NCI-H146 treated with DMSO at 0.1 percent for 48 hours (cell line): ENCODE measurements around the gene SPEF1.
"Not testable (repeated sequence)": the region's sequence is repeated elsewhere in the genome, so short reads cannot be mapped to it uniquely, and the experiment has no call there.

Experiments
- DNase-seq: peaks from one replicate; lab custom pipeline; 2025; ENCODE audit not compliant: unreplicated experiment; lab: John Stamatoyannopoulos, UW

SPEF1 gene

DNA sequence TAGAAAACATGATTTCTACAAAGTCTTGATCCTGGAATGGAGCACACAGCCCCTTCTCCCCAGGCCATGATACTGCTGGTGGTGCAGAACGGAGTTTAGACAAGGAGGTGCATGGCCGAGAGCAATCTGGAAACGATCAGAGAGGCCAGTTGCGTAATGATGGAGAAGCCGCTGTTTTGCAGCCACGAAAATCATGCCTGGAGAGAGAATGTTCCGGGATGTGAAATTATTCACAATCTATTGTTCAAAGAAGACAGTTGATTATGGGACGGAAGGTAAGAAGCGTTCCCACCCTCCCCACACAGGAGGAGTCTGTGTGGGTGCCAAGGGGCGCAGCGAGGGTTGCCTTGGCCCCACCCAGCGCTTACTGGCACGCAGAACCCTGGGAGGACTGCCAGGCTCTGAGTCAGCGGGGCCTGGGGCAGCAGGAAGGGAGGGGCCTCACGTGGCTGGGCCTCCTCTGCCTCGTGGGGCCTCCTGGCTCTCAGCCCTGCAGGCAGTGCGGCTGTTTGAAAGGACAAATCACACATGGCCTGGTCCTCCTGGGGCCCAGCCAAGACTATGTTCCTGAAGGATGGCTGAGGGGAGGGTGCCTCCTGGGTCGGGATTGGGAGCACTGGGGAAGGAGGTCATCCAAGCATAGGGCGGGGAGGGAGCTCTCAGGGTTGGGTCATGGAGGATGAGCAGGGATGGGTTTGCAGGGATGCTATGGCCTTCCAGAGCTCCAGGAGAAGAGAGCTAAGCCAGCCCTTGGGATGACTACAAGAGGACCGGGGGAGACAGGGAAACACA lies 30.4 kb upstream of the SPEF1 start:
- DNase-seq = no peak

DNA sequence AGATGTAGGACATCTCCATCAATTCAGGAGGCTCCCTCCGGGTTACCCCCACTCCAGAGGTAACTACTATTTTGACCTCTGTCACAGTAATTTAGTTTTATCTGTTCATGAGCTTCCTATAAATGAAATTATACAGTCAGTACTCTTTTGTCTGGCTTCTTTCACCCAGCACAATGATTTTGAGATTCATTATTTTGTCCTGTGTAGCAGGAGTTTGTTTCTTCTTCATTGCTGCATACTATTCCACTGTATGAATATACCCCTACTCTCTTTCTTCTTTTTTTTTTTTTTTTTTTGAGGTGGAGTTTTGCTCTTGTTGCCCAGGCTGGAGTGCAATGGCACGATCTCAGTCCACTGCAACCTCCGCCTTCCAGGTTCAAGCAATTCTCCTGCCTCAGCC lies 27.3 kb upstream of the SPEF1 start:
- no peak for DNase-seq

DNA sequence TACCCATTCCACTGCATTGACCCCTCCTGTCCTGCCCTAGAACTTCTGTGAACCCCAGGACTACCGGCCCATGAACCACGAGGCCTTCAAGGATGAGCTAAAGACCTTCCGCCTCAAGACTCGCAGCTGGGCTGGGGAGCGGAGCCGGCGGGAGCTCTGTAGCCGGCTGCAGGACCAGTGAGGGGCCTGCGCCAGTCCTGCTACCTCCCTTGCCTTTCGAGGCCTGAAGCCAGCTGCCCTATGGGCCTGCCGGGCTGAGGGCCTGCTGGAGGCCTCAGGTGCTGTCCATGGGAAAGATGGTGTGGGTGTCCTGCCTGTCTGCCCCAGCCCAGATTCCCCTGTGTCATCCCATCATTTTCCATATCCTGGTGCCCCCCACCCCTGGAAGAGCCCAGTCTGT lies 23.5 kb upstream of the SPEF1 start:
- DNase-seq = no peak

DNA sequence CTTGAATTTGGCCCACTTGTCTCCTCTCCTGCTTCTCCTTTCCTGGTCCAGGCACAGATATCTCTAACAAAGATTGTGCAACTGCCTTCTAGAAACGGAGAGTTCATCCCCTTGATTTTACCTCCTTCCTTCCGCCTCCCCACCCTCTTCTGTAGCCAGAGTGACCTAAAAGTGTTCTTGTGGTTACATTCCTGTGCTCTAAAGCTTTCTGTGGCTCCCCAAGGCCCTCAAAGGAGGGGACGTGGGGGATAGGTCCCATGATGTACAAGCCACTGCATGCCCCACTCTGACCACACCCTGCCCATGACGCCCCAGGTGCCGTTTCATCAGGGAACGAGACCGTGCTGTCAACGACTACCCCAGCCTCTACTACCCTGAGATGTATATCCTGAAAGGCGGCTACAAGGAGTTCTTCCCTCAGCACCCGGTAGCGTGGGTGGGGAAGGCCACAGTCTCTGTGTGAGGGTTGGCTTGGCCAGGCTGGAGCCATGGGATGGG lies 23.1 kb upstream of the SPEF1 start:
- DNase-seq = no peak

DNA sequence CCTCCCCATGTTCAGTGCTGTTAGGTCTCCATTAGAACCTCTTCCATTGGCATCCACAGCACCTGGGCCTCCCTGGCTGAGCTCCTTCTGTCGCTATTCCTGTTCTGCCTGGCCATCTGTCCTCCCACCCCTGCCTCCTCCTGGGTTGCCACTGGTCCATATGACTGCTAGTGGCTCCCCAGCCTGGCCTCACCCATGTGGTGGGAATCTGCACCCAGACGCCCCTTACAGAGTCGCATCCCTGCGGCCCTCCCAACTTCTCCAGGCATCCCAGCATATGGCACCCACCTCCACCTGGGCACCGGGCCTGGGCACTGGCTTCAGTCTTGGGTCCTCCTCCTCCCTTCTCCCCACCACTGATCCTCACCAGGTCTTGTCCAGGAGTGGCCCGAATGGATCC lies 22.6 kb upstream of the SPEF1 start:
- no peak for DNase-seq

DNA sequence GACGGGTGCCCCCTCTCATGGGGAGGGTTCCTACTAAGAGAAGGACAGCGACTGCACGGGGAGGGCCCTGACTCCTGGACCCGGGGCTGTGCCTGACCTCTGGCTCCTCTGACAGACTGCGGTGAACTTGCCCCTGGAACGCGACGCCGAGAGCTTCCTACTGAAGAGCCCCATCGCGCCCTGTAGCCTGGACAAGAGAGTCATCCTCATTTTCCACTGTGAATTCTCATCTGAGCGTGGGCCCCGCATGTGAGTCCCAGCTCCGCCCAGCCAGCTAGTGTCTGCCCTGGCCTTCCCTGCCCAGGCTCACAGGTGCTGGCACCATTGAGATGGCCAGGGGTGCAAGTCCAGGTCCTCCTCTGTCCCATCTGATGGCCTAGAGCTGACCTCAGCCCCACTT lies 22.0 kb upstream of the SPEF1 start:
- no peak for DNase-seq

DNA sequence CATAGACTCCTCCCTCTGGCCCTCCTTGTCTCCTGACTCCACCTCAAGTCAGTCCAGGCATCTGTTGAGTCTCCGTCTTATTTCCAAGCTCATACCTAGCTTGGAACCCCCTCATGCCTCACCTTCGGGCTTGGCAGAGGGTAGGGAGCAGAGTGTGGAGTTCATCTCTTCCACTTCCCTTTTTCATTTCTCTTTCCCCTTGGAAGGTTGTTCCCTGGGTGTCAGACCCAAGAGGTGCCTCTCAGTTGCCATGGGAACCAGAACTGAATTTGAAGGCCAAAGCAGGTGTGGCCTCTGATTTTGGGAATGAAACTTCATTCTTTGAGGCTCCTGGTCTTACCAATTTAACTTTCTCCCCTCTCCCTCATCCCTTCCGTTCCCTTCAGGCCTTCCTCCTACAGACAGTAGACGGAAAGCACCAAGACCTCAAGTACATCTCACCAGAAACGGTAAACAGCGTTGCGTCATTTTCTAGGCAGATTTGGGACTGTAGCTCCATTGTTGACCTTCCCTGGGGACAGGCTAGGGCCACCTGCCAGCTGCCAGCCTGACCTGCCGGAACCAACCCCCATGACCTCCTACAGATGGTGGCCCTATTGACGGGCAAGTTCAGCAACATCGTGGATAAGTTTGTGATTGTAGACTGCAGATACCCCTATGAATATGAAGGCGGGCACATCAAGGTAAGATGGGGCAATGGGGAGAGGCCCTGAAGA lies 21.4 kb upstream of the SPEF1 start:
- no peak for DNase-seq

DNA sequence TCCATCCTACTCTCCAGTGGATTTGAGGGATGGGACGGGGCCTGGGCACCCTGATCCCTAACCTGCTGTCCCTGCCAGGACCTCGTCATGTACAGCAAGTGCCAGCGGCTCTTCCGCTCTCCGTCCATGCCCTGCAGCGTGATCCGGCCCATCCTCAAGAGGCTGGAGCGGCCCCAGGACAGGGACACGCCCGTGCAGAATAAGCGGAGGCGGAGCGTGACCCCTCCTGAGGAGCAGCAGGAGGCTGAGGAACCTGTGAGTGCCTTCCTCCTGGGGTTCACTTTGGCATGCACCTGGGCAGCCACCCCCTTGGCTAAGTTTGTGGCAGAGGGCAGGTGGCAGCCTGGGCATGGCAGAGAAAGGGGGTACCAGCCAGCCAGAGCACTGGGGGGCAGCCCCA lies 20.6 kb upstream of the SPEF1 start:
- no peak for DNase-seq

DNA sequence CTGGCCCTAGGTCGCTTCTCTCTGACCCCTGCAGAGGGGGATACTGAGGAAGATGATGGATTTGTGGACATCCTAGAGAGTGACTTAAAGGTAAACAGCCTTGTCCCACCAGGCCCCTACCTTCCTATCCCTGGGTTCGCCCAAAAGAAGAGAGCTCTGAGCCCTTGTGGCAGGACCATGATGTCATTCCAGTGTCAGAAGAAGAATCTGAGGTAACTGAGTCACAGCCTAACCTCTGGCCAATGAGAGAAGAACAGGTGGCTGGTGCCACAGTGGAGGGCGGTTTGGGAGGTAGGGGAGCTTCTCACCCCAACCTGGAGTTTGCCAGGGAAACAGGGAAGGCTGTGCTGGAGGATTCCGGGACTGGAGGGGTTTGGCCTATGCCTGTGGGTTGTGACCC lies 20.1 kb upstream of the SPEF1 start:
- DNase-seq = no peak

DNA sequence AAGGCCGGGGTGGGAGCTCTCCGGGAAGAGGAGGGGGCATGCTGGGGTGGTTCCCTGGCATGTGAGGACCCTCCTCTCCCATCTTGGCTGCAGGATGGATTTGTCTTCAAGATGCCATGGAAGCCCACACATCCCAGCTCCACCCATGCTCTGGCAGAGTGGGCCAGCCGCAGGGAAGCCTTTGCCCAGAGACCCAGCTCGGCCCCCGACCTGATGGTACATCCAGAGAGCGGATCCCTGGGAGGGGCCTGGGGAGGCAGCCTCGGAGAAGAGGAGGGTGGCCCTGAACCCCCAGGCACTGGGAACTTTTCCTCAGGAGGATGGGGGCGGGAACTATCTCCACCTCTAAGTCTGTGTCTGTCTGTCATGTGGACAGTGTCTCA lies 19.6 kb upstream of the SPEF1 start:
- DNase-seq = no peak

DNA sequence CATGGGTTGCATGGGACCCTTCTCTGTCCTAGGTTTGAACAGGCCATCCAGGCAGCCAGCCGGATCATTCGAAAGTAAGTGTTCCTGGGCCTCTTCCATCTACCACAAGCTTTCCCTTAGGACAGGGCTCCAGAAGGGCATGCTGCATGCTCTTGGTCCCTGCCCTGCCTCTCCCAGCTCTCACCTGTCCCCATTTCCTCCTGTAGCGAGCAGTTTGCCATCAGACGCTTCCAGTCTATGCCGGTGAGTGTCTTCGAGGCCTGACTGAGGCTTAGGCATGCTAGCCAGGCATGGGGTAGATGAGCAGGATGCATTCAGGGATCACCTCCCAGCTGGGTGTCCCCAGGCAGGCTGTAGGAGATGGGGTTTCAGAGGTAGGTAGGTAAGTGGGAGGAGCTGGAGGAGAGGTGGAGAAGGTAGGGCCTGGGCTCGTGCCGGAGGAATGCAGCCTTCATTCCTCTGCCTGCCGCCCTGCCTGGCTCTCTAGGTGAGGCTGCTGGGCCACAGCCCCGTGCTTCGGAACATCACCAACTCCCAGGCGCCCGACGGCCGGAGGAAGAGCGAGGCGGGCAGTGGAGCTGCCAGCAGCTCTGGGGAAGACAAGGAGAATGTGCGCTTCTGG lies 19.1 kb upstream of the SPEF1 start:
- DNase-seq = no peak

DNA sequence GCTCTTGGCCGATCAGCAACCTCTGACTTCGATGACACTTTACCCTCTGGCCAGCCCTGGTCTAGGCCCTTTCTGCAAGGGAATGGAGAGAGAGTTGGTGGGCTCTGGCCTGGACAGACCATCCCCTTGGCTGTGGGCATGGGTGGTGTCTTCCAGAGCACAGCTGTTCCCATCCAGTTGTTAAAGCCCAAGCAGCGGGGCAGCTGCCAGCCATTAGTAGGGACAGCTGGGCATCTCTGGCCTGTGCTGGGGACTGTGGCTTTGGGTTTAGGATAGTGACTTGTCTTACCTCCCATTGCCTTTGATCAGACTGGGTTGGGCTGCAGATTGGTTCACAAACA lies 17.6 kb upstream of the SPEF1 start:
- DNase-seq = no peak

DNA sequence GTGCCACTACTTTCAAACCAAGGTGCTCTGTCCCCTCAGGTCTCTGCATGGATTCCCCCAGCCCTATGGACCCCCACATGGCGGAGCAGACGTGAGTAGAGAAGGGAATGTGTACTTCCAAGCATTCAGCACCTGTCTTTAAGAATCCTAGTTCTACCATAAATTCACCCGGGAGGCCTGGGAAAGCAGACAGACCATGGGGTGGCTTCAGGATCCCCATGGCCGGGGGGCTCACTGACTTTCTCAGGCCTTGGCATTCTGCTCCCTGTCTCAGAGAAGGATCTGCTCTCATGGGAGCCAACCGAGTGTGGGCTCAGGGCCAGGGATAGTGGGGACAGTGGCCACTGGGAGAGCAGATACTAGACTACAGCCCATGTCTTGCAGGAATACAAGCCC lies 17.1 kb upstream of the SPEF1 start:
- DNase-seq = no peak

DNA sequence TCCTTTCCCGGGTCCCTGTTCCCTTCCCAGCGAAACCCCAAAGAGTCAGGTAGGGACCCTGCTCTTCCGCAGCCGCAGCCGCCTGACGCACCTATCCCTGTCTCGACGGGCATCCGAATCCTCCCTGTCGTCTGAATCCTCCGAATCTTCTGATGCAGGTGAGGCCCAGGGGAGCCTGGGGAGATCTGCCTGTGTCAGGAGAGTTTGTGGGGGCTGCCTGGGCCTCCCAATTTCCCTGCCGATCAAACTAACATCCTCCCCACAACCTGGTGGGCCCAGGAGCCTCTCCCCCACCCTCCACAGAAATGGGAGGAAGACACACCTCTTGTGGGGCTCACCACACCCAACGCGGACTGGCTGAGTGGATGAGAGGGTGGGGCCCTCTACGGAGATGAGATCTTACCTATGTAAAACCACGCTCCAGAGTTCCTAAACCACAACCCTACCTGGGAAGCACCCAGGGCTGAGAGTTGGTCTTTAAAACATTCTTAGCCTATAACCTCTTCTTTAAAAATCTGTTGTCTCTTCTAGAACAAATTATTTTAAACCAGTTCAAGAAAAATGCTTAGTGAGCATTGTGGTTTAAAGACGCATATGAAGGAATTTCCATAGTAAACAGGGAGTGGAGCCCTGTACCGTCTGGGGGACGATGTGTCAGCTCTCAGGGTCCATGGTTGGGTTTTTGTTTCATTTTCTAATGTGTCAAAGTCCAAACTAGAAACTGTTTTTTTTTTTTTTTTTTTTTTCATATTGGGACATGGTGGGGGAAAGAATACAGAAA lies 16.5 kb upstream of the SPEF1 start:
- no peak for DNase-seq

DNA sequence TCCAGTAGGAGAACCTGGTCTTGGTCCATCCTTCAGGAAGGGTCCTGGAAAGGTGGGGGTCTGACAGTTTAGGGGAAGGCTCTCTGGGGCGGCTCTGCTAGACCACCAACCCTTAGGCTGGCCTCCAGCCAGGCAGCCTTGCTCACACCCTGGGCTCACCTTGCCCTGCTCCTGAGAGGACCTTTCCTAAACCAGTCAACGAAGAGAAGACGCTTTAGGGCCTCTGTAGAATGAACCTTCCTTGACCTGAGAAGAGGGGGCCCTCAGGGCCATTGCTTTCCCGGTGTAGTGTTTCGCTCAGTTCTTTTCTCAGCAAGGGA lies 15.9 kb upstream of the SPEF1 start:
- DNase-seq = no peak

DNA sequence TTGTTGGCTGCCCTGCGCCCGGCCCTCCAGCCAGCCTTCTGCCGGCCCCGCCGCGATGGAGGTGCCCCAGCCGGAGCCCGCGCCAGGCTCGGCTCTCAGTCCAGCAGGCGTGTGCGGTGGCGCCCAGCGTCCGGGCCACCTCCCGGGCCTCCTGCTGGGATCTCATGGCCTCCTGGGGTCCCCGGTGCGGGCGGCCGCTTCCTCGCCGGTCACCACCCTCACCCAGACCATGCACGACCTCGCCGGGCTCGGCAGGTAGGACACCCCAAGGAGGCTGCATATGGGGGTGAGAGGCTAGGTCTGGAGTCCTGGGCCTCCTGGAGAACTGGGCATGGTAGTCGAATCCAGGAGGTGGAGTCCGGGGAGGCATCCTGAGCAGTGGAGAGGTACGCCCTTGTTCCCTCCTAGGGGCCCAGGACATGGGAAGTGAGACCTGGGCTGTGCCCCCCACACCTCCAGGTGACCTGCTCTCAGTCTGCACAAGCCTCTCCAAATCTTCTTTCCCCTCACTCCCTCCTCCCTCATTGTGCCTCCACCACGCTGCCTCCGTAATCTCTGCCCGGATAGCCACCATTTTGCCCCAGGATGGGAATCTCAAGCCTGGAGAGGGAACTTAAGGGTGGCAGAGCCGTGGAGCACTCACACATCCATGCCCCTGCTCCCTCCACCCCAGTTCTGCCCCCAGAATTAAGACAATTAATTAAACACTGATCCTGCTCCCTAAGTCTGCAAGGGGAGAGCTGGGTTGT lies 15.4 kb upstream of the SPEF1 start:
- no peak for DNase-seq

DNA sequence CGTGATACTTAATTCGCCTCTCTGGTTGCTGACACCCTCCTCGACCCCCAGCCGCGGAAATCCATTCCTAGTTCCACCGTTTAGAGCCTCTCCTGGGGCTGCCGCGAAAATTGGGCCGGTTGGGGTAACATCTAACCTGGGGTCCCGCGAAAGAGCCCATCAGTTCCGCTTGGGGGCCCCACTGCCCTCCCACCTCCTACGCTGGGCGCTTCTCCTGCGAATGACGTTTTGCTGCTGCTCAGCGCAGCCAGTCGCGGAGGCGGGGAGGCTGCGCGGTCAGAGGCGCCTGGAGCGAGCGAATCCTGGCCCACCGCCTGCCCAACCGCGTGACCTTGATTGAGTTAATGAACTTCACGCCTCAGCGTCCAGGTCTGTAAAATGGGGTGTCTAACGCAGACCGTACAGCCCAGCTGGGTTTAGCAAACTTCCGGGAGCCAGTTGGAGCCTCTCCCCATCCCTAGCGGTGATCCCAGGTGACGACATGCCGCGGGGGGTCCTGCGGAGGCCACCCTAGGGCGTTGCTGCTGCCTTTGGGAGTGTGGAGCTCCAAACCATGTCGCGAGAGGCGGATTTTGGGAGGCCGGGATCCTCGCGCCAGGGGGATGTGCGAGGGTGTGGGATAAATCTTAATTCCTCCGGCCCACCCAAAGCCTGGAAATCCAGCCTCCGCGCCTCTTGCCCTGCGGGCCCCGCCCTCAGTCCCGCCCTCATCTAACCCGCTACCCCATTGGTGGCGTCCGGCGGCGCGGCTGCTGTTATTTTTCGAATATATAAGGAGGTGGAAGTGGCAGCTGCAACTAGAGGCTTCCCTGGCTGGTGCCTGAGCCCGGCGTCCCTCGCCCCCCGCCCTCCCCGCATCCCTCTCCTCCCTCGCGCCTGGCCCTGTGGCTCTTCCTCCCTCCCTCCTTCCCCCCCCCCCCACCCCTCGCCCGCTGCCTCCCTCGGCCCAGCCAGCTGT lies 14.5 kb upstream of the SPEF1 start, which contains the start of gene CDC25B:
TSS of gene CDC25B (plus strand) at position 800 of the 958 bp plus-strand sequence. CDS start 222 bp downstream, outside the sequence.
- DNase-seq = peak; percentile 93

DNA sequence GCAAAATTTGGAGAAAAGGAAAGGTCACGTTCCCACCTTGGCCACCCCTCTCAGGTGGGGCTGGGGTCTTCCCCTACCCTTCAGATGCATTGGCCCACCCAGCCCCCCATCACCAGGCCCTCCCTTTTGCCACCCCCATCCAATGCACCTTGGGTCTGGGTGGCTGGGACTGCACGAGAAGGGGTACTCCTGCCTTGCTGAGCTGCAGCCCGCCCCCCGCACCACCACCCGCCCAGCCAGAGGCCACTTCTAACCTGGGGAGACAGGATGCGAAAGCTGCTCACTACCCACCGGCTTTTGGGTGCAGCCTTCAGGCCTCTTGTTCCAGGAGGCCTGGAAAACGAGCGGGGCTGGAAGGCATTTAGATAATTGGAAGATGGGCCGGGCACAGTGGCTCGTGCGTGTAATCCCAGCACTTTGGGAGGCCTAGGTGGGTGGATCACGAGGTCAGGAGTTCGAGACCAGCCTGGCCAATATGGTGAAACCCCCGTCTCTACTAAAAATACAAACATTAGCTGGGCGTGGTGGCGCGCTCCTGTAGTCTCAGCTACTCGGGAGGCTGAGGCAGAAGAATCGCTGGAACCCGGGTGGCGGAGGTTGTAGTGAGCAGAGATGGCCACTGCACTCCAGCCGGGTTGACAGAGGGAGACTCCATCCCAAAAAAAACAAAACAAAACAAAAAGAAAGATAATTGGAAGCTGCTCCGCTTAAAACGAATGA lies 13.6 kb upstream of the SPEF1 start:
- DNase-seq = no peak

DNA sequence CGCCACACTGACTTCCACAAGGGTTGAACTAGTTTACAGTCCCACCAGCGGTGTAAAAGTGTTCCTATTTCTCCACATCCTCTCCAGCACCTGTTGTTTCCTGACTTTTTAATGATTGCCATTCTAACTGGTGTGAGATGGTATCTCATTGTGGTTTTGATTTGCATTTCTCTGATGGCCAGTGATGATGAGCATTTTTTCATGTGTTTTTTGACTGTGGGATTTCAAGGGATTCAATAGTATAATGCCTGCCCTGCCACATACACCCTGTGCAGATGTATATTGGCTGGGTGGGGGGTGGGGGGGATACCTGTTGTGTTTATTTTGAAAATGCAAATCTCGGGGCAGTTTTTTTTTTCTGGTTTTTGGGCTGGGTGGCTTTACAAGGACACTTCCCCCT lies 12.9 kb upstream of the SPEF1 start:
- DNase-seq = not testable (repeated sequence)
